UCSD-AML1 (cell line): ENCODE results near the gene ST8SIA2.

Experiments used
- DNase-seq: peaks from one replicate; lab custom pipeline; 2025; ENCODE audit not compliant: unreplicated experiment; lab: John Stamatoyannopoulos, UW

The ST8SIA2 gene

GRCh38 chr15:92480361-92480760 lies 86.7 kb downstream of the ST8SIA2 start:
- no peak for DNase-seq

- no peak for DNase-seq
Measured at GRCh38 chr15:92485441-92485840, 91.8 kb downstream of the ST8SIA2 start.

GRCh38 chr15:92492551-92493115 lies 99.0 kb downstream of the ST8SIA2 start:
- DNase-seq = no peak

- no peak for DNase-seq
Measured at GRCh38 chr15:92494806-92495336, 101.2 kb downstream of the ST8SIA2 start.

- DNase-seq = no peak
Measured at GRCh38 chr15:92495446-92495845, 101.8 kb downstream of the ST8SIA2 start.

GRCh38 chr15:92499731-92500530 lies 106.2 kb downstream of the ST8SIA2 start:
- no peak for DNase-seq

GRCh38 chr15:92502336-92502735 lies 108.7 kb downstream of the ST8SIA2 start:
- DNase-seq = no peak

GRCh38 chr15:92502930-92503857 lies 109.5 kb downstream of the ST8SIA2 start:
- DNase-seq = no peak

- no peak for DNase-seq
Measured at GRCh38 chr15:92503889-92504288, 110.2 kb downstream of the ST8SIA2 start.

- DNase-seq = no peak
Measured at GRCh38 chr15:92505611-92506010, 111.9 kb downstream of the ST8SIA2 start.

- no peak for DNase-seq
Measured at GRCh38 chr15:92506506-92506905, 112.8 kb downstream of the ST8SIA2 start.

GRCh38 chr15:92510163-92510882 lies 116.6 kb downstream of the ST8SIA2 start:
- no peak for DNase-seq
